HCT116 (cell line): Measurements from ENCODE around the gene FRMD4B. TPM values are rescaled to one million over a fixed set of nuclear protein-coding genes. Genes with fewer than 3 reads are reported as not detected.

ENCODE experiments used
- ATAC-seq: fragments of 200-7000 bp; cut with Tn5 transposase; 2 replicates; pipeline ENCODE4 v1.9.1; 2020; ENCODE audit warnings: mild to moderate bottlenecking, moderate library complexity
- BruUV-seq: library from RNA; stranded (reverse); fragments of 400-500 nt; replicated peaks from 2 replicates; lab custom pipeline; 2021; lab: Mats Ljungman, UMichigan
- CTCF ChIA-PET: fragments of 300-600 bp; sonication (Branson Sonifier 250); formaldehyde crosslinking; loops from one replicate; lab custom pipeline; 2021; ENCODE audit warnings: antibody characterized with exemption; lab: Charles Lee
- POLR2A ChIA-PET: fragments of 300-600, 350-600 bp; sonication (Branson Sonifier 250); formaldehyde crosslinking; loops from one replicate; lab custom pipeline; 2021; ENCODE audit warnings: antibody characterized with exemption; lab: Charles Lee
- RAD21 ChIA-PET, 2 experiments: fragments of 300-600 bp; sonication (Branson Sonifier 250); formaldehyde crosslinking; loops; one replicate each; lab custom pipeline; 2023; ENCODE audit warnings: low total read pairs in 2 of 2; ENCODE audit not compliant: uncharacterized antibody in 2 of 2, unreplicated experiment in 2 of 2, low non-redundant PET in 1 of 2; lab: Charles Lee
- DNase-seq: peaks from one replicate; pipeline ENCODE4 v3.0.0-alpha.2; 2010; ENCODE audit warnings: low read depth, low spot score
- H2AFZ ChIP-seq: fragments of 200-600 bp; shearing (Covaris generic), sonication (generic); 2 replicates; pipeline ENCODE4 v1.6.1; 2017; ENCODE audit warnings: low read depth, mixed run types, mixed read lengths, antibody characterized with exemption, low read length; ENCODE audit not compliant: poor library complexity, severe bottlenecking
- H3K27ac ChIP-seq: 2 replicates; pipeline ENCODE4 v1.5.1; 2012; ENCODE audit warnings: low read depth, low read length
- H3K27me3 ChIP-seq: fragments of 200-600 bp; sonication (generic); 2 replicates; pipeline ENCODE4 v1.6.1; 2016; ENCODE audit warnings: mixed run types, low read length, mixed read lengths; ENCODE audit not compliant: insufficient read depth
- H3K36me3 ChIP-seq, 2 experiments: fragments of 200-500 bp in 1 of 2; fragments of 200-600 bp in 1 of 2; sonication (Bioruptor generic) in 1 of 2; sonication (generic) in 1 of 2; 2 replicates each; pipeline versions ENCODE4 v1.5.1 to v1.6.1; 2014 to 2016; ENCODE audit warnings: low read length in 2 of 2, inconsistent platforms in 1 of 2, mixed read lengths in 1 of 2, mixed run types in 1 of 2; ENCODE audit not compliant: insufficient read depth in 2 of 2, control insufficient read depth in 1 of 2
- H3K4me1 ChIP-seq, 2 experiments: fragments of 200-600 bp in 1 of 2; sonication (generic) in 1 of 2; 2 replicates each; pipeline versions ENCODE4 v1.5.1 to v1.6.1; 2012 to 2017; ENCODE audit warnings: low read length in 2 of 2, inconsistent platforms in 1 of 2, mild to moderate bottlenecking in 1 of 2, mixed read lengths in 1 of 2, mixed run types in 1 of 2, moderate library complexity in 1 of 2; ENCODE audit not compliant: insufficient read depth in 2 of 2, control insufficient read depth in 1 of 2
- H3K4me2 ChIP-seq: fragments of 200-600 bp; sonication (generic); 2 replicates; pipeline ENCODE4 v1.6.1; 2017; ENCODE audit warnings: mixed run types, low read length, mixed read lengths
- H3K4me3 ChIP-seq, 2 experiments: fragments of 200-600 bp in 1 of 2; sonication (generic) in 1 of 2; replicated peaks in 1 of 2; 2 replicates each; pipeline ENCODE4 v1.5.1; 2011 to 2016; ENCODE audit warnings: low read length in 2 of 2, control low read depth in 1 of 2, low read depth in 1 of 2, mild to moderate bottlenecking in 1 of 2, mixed read lengths in 1 of 2, mixed run types in 1 of 2
- H3K79me2 ChIP-seq: fragments of 200-600 bp; sonication (generic); 2 replicates; pipeline ENCODE4 v1.6.1; 2017; ENCODE audit warnings: mild to moderate bottlenecking, mixed run types, low read length, moderate library complexity, mixed read lengths; ENCODE audit not compliant: insufficient read depth
- H3K9ac ChIP-seq: fragments of 200-600 bp; sonication (generic); 2 replicates; pipeline ENCODE4 v1.6.1; 2016; ENCODE audit warnings: low read length, mixed read lengths
- H3K9me2 ChIP-seq: fragments of 200-600 bp; sonication (generic), shearing (Covaris generic); 2 replicates; pipeline ENCODE4 v1.6.1; 2017; ENCODE audit warnings: mixed run types, mild to moderate bottlenecking, moderate library complexity; ENCODE audit not compliant: insufficient read depth
- H3K9me3 ChIP-seq, 2 experiments: fragments of 200-500 bp in 1 of 2; fragments of 200-600 bp in 1 of 2; sonication (Bioruptor generic) in 1 of 2; sonication (generic) in 1 of 2; 2 replicates each; pipeline ENCODE4 v1.6.1; 2014 to 2017; ENCODE audit warnings: low read length in 2 of 2, mixed read lengths in 2 of 2, inconsistent platforms in 1 of 2, low read depth in 1 of 2, mild to moderate bottlenecking in 1 of 2, mixed run types in 1 of 2, moderate library complexity in 1 of 2; ENCODE audit not compliant: control insufficient read depth in 1 of 2, insufficient read depth in 1 of 2
- H4K20me1 ChIP-seq: fragments of 200-600 bp; sonication (generic), shearing (Covaris generic); 2 replicates; pipeline ENCODE4 v1.6.1; 2017; ENCODE audit warnings: mixed run types, mild to moderate bottlenecking, moderate library complexity; ENCODE audit not compliant: insufficient read depth
- CBX3 ChIP-seq: IDR thresholded peaks from 2 replicates; pipeline ENCODE4 v1.6.1; 2012; ENCODE audit warnings: low read depth
- CEBPB ChIP-seq: IDR thresholded peaks from 2 replicates; pipeline ENCODE4 v1.6.1; 2012; ENCODE audit warnings: low read depth
- ELF1 ChIP-seq: IDR thresholded peaks from 2 replicates; pipeline ENCODE4 v1.6.1; 2012; ENCODE audit warnings: low read depth, borderline replicate concordance
- EZH2phosphoT487 ChIP-seq: fragments of 200-600 bp; IDR thresholded peaks from 2 replicates; pipeline ENCODE4 v1.6.1; 2018; ENCODE audit warnings: antibody characterized with exemption, borderline replicate concordance
- POLR2A ChIP-seq: IDR thresholded peaks from 2 replicates; pipeline ENCODE4 v1.7.0; 2011; ENCODE audit warnings: borderline replicate concordance; ENCODE audit not compliant: insufficient read depth, insufficient read length; ENCODE audit errors: extremely low read depth
- POLR2AphosphoS5 ChIP-seq: IDR thresholded peaks from 2 replicates; pipeline ENCODE4 v1.6.1; 2011; ENCODE audit warnings: mild to moderate bottlenecking, low read depth, low read length, moderate library complexity
- SIN3A ChIP-seq: IDR thresholded peaks from 2 replicates; pipeline ENCODE4 v1.6.1; 2012; ENCODE audit warnings: low read depth
- SP1 ChIP-seq: IDR thresholded peaks from 2 replicates; pipeline ENCODE4 v1.6.1; 2012; ENCODE audit warnings: low read depth
- intact Hi-C: fragments of 100-400 bp; cut with micrococcal nuclease; formaldehyde crosslinking; loops from 2 replicates; pipeline ENCODE4 v1.10.0; 2022
- total RNA-seq: library from RNA; stranded (reverse); gene quantifications from one replicate; pipeline ENCODE4 v1.2.1, GENCODE V29; 2021; ENCODE audit not compliant: unreplicated experiment
- TF ChIP-seq, protein P1 (sequence below), 3 experiments: fragments of 200-600 bp in 1 of 3; sonication (generic) in 1 of 3; IDR thresholded peaks in 2 of 3; conservative IDR thresholded peaks in 1 of 3; 2 replicates each; pipeline ENCODE4 v1.5.1; 2012 to 2017; ENCODE audit warnings: low read depth in 2 of 3, low read length in 2 of 3, antibody characterized with exemption in 1 of 3, borderline replicate concordance in 1 of 3, control low read depth in 1 of 3, mild to moderate bottlenecking in 1 of 3, mixed read lengths in 1 of 3, mixed run types in 1 of 3, moderate library complexity in 1 of 3; ENCODE audit not compliant: insufficient read depth in 1 of 3
- TF ChIP-seq, protein P2 (sequence below): IDR thresholded peaks from 2 replicates; pipeline ENCODE4 v1.6.1; 2011; ENCODE audit warnings: mild to moderate bottlenecking, low read length, moderate library complexity; ENCODE audit not compliant: insufficient replicate concordance; ENCODE audit errors: extremely low read depth

Gene FRMD4B
- total RNA-seq, 1 experiment from 2014 or later = 2.0 TPM

DNA sequence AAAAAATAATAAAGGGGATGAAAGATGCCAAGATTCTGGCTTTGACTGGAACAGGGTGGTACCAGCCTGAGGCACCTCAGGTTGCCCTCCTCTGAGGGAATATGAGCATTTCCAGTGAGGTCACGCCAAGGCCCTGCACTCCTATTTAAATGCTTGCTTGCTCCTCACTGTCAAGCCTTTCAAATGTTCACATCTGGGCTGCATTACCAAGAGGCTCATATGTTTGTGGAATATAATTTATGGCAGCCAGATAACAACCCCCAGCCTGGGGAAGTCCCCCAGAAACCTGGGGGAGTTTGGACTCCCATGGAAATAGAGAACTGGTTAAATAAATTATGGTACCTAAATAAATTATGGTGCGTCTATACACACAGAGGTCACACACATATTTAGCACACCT lies 88.4 kb downstream of the FRMD4B start:
- Histone ChIP-seq H3K27ac (no peak overlapping the region), H3K9me2 (no peaks in the 10 kb centered on the region), H3K4me1 (peaks cover 0 to 14% of the 10 kb centered on the region in 2 experiments; a peak in 1 of 4 replicates), H3K9me3 (no peaks in the 10 kb centered on the region), H3K9ac (no peak overlapping the region), H3K4me2 (no peak overlapping the region), H3K27me3 (no peaks in the 10 kb centered on the region), H3K79me2 (no peaks in the 10 kb centered on the region), H3K4me3 (no peak overlapping the region), H3K36me3 (no peaks in the 10 kb centered on the region), H2AFZ (no peak overlapping the region)
- ChIA-PET POLR2A (no interaction called here), CTCF (interaction anchor here (1.0 kb wide), 1 partner anchor 9 kb away, joined by 4 read pairs; no protein-coding TSS in a partner anchor), RAD21 (no interaction called here)
- no TSS peak for BruUV-seq
- DNase-seq = no peak
- intact Hi-C loops = no loop called here
- no peak for ATAC-seq
- TF ChIP-seq POLR2A (no peak), ELF1 (no peak), CEBPB (no peak), SIN3A (no peak), EZH2phosphoT487 (no peak), CBX3 (no peak)
- TF ChIP-seq, all 23 proteins: peak for 0
- no peaks in the 10 kb centered on the region for H4K20me1 ChIP-seq

DNA sequence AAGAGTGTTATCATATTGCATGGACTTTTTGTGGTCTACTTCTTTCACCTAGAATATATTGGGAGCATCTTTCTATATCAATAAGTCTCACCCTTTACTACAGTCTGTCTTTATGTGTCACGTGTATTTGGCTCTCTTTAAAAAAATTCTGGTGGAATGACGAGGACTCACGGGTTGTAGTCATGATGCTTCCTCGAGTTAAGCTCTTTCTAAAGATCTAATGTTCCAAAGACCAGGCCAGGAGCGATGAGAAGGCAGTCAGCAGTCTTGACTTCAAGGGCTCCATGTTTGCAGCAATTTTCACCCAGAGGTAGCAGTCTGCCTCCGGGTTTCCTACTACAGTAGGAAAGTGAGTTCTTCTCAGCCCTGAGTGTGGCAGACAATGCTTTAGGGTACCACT lies 88.9 kb downstream of the FRMD4B start:
- ATAC-seq = no peak
- no TSS peak for BruUV-seq
- Histone ChIP-seq H3K9me3 (no peaks in the 10 kb centered on the region), H2AFZ (no peak overlapping the region), H3K9ac (no peak overlapping the region), H3K27me3 (no peaks in the 10 kb centered on the region), H3K4me2 (no peak overlapping the region), H3K27ac (no peak overlapping the region), H3K79me2 (no peaks in the 10 kb centered on the region), H4K20me1 (no peaks in the 10 kb centered on the region), H3K4me3 (no peak overlapping the region)
- DNase-seq = no peak
- CTCF ChIA-PET = interaction anchor here (1.0 kb wide), 1 partner anchor 9 kb away, joined by 4 read pairs; no protein-coding TSS in a partner anchor
- intact Hi-C loops = no loop called here
- RAD21 ChIA-PET = no interaction called here
- POLR2A ChIA-PET = no interaction called here
- no peak for TF ChIP-seq SP1
- TF ChIP-seq, protein P1, sequence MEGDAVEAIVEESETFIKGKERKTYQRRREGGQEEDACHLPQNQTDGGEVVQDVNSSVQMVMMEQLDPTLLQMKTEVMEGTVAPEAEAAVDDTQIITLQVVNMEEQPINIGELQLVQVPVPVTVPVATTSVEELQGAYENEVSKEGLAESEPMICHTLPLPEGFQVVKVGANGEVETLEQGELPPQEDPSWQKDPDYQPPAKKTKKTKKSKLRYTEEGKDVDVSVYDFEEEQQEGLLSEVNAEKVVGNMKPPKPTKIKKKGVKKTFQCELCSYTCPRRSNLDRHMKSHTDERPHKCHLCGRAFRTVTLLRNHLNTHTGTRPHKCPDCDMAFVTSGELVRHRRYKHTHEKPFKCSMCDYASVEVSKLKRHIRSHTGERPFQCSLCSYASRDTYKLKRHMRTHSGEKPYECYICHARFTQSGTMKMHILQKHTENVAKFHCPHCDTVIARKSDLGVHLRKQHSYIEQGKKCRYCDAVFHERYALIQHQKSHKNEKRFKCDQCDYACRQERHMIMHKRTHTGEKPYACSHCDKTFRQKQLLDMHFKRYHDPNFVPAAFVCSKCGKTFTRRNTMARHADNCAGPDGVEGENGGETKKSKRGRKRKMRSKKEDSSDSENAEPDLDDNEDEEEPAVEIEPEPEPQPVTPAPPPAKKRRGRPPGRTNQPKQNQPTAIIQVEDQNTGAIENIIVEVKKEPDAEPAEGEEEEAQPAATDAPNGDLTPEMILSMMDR (IDR thresholded peaks at IDR 0.05 in 2 of 3, conservative IDR thresholded peaks at IDR 0.05 in 1 of 3; ENCODE audit: borderline replicate concordance in 1 of 3, insufficient read depth in 1 of 3, low read depth in 2 of 3, low read length in 2 of 3) = no peak
- TF ChIP-seq POLR2AphosphoS5 = no peak
- TF ChIP-seq, protein P2, sequence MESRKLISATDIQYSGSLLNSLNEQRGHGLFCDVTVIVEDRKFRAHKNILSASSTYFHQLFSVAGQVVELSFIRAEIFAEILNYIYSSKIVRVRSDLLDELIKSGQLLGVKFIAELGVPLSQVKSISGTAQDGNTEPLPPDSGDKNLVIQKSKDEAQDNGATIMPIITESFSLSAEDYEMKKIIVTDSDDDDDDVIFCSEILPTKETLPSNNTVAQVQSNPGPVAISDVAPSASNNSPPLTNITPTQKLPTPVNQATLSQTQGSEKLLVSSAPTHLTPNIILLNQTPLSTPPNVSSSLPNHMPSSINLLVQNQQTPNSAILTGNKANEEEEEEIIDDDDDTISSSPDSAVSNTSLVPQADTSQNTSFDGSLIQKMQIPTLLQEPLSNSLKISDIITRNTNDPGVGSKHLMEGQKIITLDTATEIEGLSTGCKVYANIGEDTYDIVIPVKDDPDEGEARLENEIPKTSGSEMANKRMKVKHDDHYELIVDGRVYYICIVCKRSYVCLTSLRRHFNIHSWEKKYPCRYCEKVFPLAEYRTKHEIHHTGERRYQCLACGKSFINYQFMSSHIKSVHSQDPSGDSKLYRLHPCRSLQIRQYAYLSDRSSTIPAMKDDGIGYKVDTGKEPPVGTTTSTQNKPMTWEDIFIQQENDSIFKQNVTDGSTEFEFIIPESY = no peak
- TF ChIP-seq, all 23 proteins: peak for 0
- H3K36me3 ChIP-seq = no peaks in the 10 kb centered on the region
- no peaks in the 10 kb centered on the region for H3K9me2 ChIP-seq
- H3K4me1 ChIP-seq = peaks cover 0 to 14% of the 10 kb centered on the region in 2 experiments; a peak in 1 of 4 replicates
